22Rv1 (cell line): Measurements from ENCODE around the gene KIF1A.

Experiments used
- H3K27ac ChIP-seq: fragments of 450-650 bp; 2 replicates; pipeline ENCODE4 v1.5.1; 2017
- ZFX ChIP-seq: fragments of 450-650 bp; IDR thresholded peaks from 2 replicates; pipeline ENCODE4 v1.6.1; 2017; ENCODE audit warnings: antibody characterized with exemption, borderline replicate concordance
- TF ChIP-seq, protein P1 (sequence below): fragments of 450-650 bp; IDR thresholded peaks from 2 replicates; pipeline ENCODE4 v1.5.1; 2017; ENCODE audit warnings: mild to moderate bottlenecking

KIF1A gene

DNA sequence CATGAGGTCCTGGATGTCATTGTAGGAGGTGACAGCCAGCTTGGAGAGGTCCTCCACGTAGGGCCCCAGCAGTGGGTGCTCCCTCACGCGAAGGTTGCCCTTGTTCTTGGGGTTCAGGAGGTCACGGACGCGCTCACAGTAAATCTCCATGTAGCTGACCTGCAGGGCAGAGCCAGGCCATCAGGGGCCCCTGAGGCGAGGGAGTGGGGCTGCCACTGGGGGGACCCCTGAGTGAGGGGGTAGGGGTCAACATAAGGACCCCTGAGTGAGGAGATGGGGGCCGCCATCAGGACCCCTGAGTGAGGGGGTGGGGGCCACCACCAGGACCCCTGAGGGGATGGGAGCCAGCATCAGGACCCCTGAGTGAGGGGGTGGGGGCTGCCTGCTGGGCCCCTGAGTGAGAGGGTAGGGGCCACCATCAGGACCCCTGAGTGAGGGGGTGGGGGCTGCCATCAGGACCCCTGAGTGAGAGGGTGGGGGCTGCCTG, 33.6 kb downstream of the KIF1A start:
- H3K27ac ChIP-seq: no peak overlapping the region
- no peak for TF ChIP-seq ZFX
- TF ChIP-seq, protein P1, sequence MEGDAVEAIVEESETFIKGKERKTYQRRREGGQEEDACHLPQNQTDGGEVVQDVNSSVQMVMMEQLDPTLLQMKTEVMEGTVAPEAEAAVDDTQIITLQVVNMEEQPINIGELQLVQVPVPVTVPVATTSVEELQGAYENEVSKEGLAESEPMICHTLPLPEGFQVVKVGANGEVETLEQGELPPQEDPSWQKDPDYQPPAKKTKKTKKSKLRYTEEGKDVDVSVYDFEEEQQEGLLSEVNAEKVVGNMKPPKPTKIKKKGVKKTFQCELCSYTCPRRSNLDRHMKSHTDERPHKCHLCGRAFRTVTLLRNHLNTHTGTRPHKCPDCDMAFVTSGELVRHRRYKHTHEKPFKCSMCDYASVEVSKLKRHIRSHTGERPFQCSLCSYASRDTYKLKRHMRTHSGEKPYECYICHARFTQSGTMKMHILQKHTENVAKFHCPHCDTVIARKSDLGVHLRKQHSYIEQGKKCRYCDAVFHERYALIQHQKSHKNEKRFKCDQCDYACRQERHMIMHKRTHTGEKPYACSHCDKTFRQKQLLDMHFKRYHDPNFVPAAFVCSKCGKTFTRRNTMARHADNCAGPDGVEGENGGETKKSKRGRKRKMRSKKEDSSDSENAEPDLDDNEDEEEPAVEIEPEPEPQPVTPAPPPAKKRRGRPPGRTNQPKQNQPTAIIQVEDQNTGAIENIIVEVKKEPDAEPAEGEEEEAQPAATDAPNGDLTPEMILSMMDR: no peak

GRCh38 chr2:240785424-240786335, 34.3 kb downstream of the KIF1A start:
- no peak for TF ChIP-seq ZFX
- TF ChIP-seq, protein P1: no peak
- no peak overlapping the region for H3K27ac ChIP-seq

GRCh38 chr2:240784629-240785423, 35.2 kb downstream of the KIF1A start:
- TF ChIP-seq ZFX: no peak
- TF ChIP-seq, protein P1: no peak
- H3K27ac ChIP-seq: no peak overlapping the region

GRCh38 chr2:240783819-240784621, 36.0 kb downstream of the KIF1A start:
- TF ChIP-seq ZFX: no peak
- TF ChIP-seq, protein P1: no peak
- H3K27ac ChIP-seq: no peak overlapping the region

DNA sequence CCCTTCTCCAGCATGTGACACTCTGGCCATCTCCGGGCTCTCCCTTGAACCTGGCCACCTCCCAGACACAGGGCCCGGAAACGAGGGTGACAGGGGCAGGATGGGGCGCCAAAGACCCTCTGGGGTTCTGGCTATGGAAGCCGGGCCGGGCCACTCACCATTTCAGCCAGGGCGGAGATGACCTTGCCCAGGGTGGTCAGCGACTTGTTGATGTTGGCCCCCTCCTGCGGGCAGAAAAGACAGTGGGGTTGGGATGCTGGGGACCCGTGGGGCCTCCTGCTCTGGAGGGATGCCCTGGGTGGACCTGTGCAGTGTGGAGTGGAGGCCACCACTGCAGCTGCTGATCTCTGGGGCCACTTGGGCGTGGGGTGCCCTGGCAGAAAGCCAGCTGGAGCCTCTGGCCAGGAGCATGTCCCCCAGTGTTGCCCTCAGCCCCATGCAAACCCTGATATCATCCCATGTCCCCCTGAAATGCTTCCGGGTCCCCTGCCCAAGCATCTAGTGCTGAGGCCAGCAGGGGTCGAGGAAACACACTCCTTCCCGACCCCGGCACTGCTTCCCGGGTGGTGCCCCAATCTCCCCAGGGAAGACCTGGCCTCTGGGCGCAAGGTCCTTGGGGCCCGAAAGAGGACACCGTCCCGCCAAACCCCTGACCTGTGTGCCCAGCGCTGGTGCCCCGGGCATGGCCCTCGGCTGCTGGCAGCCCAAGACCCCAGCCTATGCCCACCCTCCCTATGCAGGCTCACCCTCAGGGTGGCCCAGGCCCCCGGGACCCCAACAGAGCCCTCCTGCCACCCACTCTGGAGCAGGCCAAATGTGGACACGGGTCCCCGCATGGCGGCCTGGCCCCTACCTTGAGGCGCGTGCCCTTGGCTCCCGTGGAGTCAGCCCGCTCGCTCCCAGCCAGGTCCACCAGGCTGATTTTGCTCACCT, 36.9 kb downstream of the KIF1A start:
- H3K27ac ChIP-seq: no peak overlapping the region
- TF ChIP-seq ZFX: no peak
- TF ChIP-seq, protein P1: no peak
